Astrocyte of the spinal cord (primary cell): ENCODE results near the gene POLRMT.

ENCODE experiments used
- DNase-seq: peaks from one replicate; pipeline ENCODE4 v3.0.0; 2011; ENCODE audit warnings: low read depth, low spot score
- H3K4me3 ChIP-seq: 2 replicates; pipeline ENCODE4 v1.5.1; 2011; ENCODE audit warnings: low read depth, mild to moderate bottlenecking, low read length, moderate library complexity
- in situ Hi-C: cut with HindIII; loops from 2 replicates; pipeline ENCODE4 v1.10.0; 2017; ENCODE audit warnings: low sequenced_read_pairs
- TF ChIP-seq, protein P1 (sequence below): IDR thresholded peaks from 2 replicates; pipeline ENCODE4 v1.5.1; 2012; ENCODE audit warnings: low read depth, mild to moderate bottlenecking, low read length, inconsistent platforms

POLRMT gene

DNA sequence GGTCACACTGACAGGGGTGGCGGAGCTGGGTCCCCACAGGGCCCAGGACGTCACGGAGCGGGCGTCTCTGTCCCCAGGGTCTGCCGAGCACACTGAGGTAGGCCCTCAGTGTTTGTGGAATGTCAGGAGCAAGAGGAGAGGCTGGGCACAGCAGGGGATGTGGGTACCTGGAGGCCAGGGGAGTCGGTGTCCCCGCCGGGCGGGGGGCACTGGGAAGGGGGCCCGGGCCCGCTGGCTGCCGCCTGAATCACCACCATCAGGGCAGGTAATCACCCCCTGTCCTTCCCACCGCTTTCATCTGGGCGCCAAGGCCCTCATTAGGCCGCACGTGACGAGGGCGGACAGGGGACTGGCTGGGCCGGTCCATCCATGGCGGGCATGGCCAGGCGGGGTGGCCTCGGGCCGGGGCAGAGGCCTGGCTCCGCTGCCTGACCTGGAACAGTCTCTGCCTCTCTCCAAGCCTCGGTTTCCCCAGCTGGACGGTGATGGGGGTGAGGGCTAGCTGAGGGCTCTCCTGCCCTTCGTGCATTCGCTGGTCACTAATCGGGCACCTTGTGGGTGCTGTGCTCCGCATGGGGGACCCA is 7.4 kb upstream of the POLRMT start:
- TF ChIP-seq, protein P1, sequence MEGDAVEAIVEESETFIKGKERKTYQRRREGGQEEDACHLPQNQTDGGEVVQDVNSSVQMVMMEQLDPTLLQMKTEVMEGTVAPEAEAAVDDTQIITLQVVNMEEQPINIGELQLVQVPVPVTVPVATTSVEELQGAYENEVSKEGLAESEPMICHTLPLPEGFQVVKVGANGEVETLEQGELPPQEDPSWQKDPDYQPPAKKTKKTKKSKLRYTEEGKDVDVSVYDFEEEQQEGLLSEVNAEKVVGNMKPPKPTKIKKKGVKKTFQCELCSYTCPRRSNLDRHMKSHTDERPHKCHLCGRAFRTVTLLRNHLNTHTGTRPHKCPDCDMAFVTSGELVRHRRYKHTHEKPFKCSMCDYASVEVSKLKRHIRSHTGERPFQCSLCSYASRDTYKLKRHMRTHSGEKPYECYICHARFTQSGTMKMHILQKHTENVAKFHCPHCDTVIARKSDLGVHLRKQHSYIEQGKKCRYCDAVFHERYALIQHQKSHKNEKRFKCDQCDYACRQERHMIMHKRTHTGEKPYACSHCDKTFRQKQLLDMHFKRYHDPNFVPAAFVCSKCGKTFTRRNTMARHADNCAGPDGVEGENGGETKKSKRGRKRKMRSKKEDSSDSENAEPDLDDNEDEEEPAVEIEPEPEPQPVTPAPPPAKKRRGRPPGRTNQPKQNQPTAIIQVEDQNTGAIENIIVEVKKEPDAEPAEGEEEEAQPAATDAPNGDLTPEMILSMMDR: no peak
- in situ Hi-C loops: no loop called here
- H3K4me3 ChIP-seq: no peak overlapping the region
- no peak for DNase-seq

DNA sequence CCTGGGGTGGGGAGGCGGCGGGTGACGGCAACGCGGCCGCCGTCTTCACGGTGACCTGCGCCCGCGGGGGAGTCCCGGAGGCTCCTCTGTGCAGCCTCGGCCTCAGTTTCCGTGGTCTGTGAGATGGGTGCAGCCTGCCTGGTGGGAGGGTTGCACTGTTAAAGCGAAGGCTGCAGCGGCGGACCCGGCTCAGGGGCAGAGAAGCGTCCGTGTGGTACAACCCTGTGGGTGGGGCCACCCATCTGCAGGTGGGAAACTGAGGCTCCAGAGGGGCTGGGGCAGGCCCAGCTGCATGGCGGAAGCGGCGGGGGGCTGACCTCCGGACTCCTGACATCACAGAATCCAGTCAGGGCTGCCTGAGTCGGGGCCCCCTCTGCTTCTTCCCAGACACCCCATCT is 6.8 kb upstream of the POLRMT start:
- TF ChIP-seq, protein P1: no peak
- H3K4me3 ChIP-seq: no peak overlapping the region
- DNase-seq: no peak
- in situ Hi-C loops: no loop called here

- peak; percentile 86 for DNase-seq
- TF ChIP-seq, protein P1: no peak
- in situ Hi-C loops: no loop called here
- H3K4me3 ChIP-seq: peak within 1 kb of the TSS; percentile 48
Observed at GRCh38 chr19:639253-640160, 6.2 kb upstream of the POLRMT start, which contains the start of gene FGF22. FGF22 (plus strand) TSS chr19:639879; CDS start chr19:639926, 47 bp downstream.

DNA sequence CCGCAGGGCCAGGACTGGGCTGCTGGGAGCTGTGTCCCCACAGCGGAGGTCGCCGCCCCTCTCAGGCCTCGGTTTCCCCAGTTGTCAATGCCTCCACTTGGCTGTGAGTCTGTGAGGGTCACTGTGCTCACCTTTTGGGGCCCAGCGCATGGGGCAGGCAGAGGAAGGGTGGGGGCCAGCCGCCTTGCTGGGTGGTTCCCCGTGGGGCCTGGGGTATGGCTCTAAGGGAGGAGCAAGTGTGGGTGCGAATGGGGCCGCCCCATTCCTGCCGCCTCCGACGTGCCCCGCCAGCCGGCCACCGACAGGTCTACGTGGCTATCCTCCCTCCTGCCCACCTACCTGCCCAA is 5.5 kb upstream of the POLRMT start:
- TF ChIP-seq, protein P1: no peak
- peak overlapping the region; percentile 48 for H3K4me3 ChIP-seq
- DNase-seq: no peak
- in situ Hi-C loops: no loop called here

DNA sequence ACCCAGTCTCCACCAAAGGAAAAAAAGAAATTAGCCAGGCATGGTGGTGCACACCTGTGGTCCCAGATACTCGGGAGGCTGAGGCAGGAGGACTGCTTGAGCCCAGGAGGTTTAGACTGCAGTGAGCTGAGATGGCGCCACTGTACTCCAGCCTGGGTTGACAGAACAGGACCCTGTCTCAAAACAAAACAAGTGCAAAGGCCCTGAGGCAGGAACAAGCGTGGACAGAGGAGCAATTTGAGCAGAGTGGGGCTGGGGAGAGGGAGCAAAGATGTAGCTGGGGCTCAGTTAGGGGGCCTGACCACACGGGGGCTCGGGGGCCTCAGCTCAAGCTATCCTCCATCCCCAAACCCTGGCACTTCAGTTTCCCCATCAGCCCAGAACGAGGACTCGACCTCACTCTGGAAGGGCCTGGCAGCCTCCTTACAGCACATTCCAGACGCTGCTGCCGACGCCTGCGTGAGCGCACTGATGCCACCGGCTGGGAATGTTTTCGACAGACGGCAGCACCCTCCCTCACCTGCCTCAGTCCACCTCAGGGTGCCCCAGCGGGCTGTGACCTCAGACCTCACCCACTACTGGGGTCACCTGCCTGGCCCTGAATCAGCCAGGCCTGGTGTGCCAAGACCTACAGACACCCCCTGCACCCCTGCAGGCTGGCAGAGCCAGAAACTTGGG is 1.8 kb upstream of the POLRMT start:
- in situ Hi-C loops: no loop called here
- DNase-seq: no peak
- H3K4me3 ChIP-seq: no peak overlapping the region
- TF ChIP-seq, protein P1: no peak

DNA sequence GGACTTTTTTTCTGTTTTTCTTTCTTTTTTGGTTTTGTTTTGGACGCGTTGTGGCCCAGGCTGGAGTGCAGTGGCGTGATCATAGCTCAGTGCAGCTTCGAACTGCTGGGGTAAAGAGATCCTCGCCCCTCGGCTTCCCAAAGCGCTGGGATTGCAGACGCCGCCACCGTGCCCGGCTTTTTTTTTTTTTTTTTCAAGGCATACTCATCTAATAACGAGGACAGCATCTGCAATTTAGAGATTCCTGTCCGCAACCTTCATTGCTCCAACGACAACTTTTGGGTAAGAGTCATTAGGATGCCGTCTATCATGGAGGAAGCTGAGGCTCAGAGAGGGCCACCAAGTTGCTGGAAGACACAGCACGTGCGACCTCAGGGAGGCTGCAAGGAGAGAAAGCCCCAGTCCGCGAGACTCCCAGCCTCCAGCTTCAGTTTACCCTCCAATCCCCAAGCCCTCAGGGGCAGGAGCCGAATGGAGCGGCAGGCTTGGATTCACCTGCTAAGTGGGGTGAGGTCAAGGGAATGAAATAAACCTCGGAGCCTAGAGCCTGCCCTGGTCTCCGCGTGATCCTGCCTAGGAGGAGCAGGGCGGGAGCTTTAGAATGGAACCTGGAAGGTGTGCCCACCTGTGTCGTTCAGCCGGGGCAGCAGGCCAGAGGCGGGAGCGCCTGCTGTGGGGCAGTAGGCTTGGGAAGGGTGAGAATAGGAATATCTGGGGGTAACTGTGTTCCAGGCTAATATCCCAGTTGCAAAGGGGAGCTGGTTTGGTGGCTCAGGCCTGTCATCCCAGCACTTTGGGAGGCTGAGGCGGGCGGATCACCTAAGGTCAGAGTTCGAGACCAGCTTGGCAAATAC is 676 bp upstream of the POLRMT start:
- in situ Hi-C loops: no loop called here
- H3K4me3 ChIP-seq: peak overlapping the region; percentile 83
- DNase-seq: no peak
- TF ChIP-seq, protein P1: no peak
